D721Med (cell line): Measurements from ENCODE around the gene GAS7.
"Not testable (repeated sequence)": the region's sequence is repeated elsewhere in the genome, so short reads cannot be mapped to it uniquely, and the experiment has no call there.

Experiments
- DNase-seq: peaks from one replicate; pipeline ENCODE4 v3.0.0; 2011; ENCODE audit warnings: low spot score; ENCODE audit not compliant: insufficient read length
- FAIRE-seq: peaks from 2 replicates; lab custom pipeline; 2011; peaks lifted over from hg19 to GRCh38; lab: Jason Lieb, UNC
- TF ChIP-seq, protein P1 (sequence below): IDR thresholded peaks from 2 replicates; pipeline ENCODE4 v1.5.1; 2012; ENCODE audit warnings: mild to moderate bottlenecking, control low read depth; ENCODE audit not compliant: insufficient read depth; ENCODE audit errors: missing control alignments

GAS7 gene

GRCh38 chr17:10025976-10026901, 172.2 kb downstream of the GAS7 start:
- TF ChIP-seq, protein P1, sequence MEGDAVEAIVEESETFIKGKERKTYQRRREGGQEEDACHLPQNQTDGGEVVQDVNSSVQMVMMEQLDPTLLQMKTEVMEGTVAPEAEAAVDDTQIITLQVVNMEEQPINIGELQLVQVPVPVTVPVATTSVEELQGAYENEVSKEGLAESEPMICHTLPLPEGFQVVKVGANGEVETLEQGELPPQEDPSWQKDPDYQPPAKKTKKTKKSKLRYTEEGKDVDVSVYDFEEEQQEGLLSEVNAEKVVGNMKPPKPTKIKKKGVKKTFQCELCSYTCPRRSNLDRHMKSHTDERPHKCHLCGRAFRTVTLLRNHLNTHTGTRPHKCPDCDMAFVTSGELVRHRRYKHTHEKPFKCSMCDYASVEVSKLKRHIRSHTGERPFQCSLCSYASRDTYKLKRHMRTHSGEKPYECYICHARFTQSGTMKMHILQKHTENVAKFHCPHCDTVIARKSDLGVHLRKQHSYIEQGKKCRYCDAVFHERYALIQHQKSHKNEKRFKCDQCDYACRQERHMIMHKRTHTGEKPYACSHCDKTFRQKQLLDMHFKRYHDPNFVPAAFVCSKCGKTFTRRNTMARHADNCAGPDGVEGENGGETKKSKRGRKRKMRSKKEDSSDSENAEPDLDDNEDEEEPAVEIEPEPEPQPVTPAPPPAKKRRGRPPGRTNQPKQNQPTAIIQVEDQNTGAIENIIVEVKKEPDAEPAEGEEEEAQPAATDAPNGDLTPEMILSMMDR: no peak
- no peak for DNase-seq
- no peak for FAIRE-seq

DNA sequence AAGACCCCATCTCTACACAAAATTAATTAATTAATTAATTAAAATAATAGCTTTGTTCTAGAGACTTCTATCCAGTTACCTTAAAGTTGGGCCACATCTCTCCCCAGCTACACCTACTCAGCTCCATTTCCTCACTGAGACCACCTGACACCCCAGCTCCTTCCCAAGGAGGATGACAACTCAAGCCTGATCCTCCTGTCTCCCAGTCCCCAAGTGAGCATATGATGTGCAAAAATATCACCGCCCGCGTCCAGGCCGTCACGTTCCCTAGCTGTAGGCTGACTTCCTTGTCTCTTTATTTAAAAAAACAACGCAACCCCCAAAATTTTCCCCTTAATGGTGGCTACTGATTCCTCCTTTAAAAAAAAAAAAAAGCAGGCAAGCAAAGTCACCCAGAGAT, 173.2 kb downstream of the GAS7 start:
- FAIRE-seq: no peak

GRCh38 chr17:10022416-10022815, 176.0 kb downstream of the GAS7 start:
- FAIRE-seq: no peak
- TF ChIP-seq, protein P1: no peak
- no peak for DNase-seq

More for the DNA sequence above, 173.2 kb downstream of the GAS7 start:
- DNase-seq: no peak
- TF ChIP-seq, protein P1: no peak

GRCh38 chr17:10021272-10021984, 177.0 kb downstream of the GAS7 start:
- no peak for DNase-seq
- FAIRE-seq: no peak
- TF ChIP-seq, protein P1: no peak

GRCh38 chr17:10019941-10020451, 178.4 kb downstream of the GAS7 start:
- FAIRE-seq: no peak

GRCh38 chr17:10018461-10018891, 179.9 kb downstream of the GAS7 start:
- FAIRE-seq: no peak
- no peak for DNase-seq
- TF ChIP-seq, protein P1: no peak

More at GRCh38 chr17:10019941-10020451, 178.4 kb downstream of the GAS7 start:
- TF ChIP-seq, protein P1: no peak
- DNase-seq: no peak

GRCh38 chr17:10016958-10017570, 181.3 kb downstream of the GAS7 start:
- not testable (repeated sequence) for DNase-seq, FAIRE-seq
